Rectal smooth muscle tissue (tissue), 1 donor: ENCODE measurements around the gene TARBP1.
"Not testable (repeated sequence)": the region's sequence is repeated elsewhere in the genome, so short reads cannot be mapped to it uniquely, and the experiment has no call there.

ENCODE experiments used
- H3K27ac ChIP-seq: one replicate; pipeline ENCODE4 v1.7.0; 2013; ENCODE audit warnings: low read depth, low read length, inconsistent platforms
- H3K27me3 ChIP-seq: one replicate; pipeline ENCODE4 v1.7.0; 2013; ENCODE audit warnings: low read length; ENCODE audit not compliant: control insufficient read depth, insufficient read depth
- H3K36me3 ChIP-seq: one replicate; pipeline ENCODE4 v1.7.0; 2013; ENCODE audit warnings: low read length; ENCODE audit not compliant: control insufficient read depth, insufficient read depth
- H3K4me1 ChIP-seq: one replicate; pipeline ENCODE4 v1.7.0; 2013; ENCODE audit warnings: low read length; ENCODE audit not compliant: control insufficient read depth, insufficient read depth
- H3K4me3 ChIP-seq: one replicate; pipeline ENCODE4 v1.7.0; 2013; ENCODE audit warnings: low read length
- H3K9ac ChIP-seq: one replicate; pipeline ENCODE4 v1.7.0; 2013; ENCODE audit warnings: low read length

The TARBP1 gene

GRCh38 chr1:234405676-234406075 is 73.3 kb downstream of the TARBP1 start:
- Histone ChIP-seq H3K4me1 (no peaks in the 10 kb centered on the region), H3K27me3 (no peaks in the 10 kb centered on the region), H3K27ac (no peak overlapping the region), H3K9ac (no peak overlapping the region), H3K36me3 (peaks cover 8% of the 10 kb centered on the region), H3K4me3 (no peak overlapping the region)

GRCh38 chr1:234402939-234403338 is 76.0 kb downstream of the TARBP1 start:
- Histone ChIP-seq H3K36me3 (peaks cover 7% of the 10 kb centered on the region), H3K4me1 (no peaks in the 10 kb centered on the region), H3K27me3 (no peaks in the 10 kb centered on the region), H3K4me3 (no peak overlapping the region), H3K27ac (no peak overlapping the region), H3K9ac (no peak overlapping the region)

- Histone ChIP-seq H3K4me1 (no peaks in the 10 kb centered on the region), H3K27me3 (no peaks in the 10 kb centered on the region), H3K27ac (no peak overlapping the region), H3K4me3 (no peak overlapping the region), H3K36me3 (peaks cover 7% of the 10 kb centered on the region), H3K9ac (no peak overlapping the region)
Measured at GRCh38 chr1:234401658-234402057, 77.3 kb downstream of the TARBP1 start.

GRCh38 chr1:234400773-234401172 is 78.2 kb downstream of the TARBP1 start:
- H3K36me3 ChIP-seq, result peaks cover 6% of the 10 kb centered on the region
- no peak overlapping the region for H3K27ac ChIP-seq
- H3K4me3 ChIP-seq, result no peak overlapping the region
- H3K27me3 ChIP-seq, result no peaks in the 10 kb centered on the region
- H3K9ac ChIP-seq, result no peak overlapping the region
- no peaks in the 10 kb centered on the region for H3K4me1 ChIP-seq

- H3K4me1 ChIP-seq, H3K27ac ChIP-seq, H3K36me3 ChIP-seq, H3K4me3 ChIP-seq, H3K9ac ChIP-seq, H3K27me3 ChIP-seq: not testable (repeated sequence)
Measured at GRCh38 chr1:234399515-234399914, 79.5 kb downstream of the TARBP1 start.

GRCh38 chr1:234398849-234399381 is 80.1 kb downstream of the TARBP1 start:
- H3K9ac ChIP-seq, result no peak overlapping the region
- no peak overlapping the region for H3K27ac ChIP-seq
- no peak overlapping the region for H3K4me3 ChIP-seq

GRCh38 chr1:234397732-234398131 is 81.2 kb downstream of the TARBP1 start:
- no peak overlapping the region for H3K4me3 ChIP-seq
- peaks cover 3% of the 10 kb centered on the region for H3K36me3 ChIP-seq
- H3K4me1 ChIP-seq, result no peaks in the 10 kb centered on the region
- H3K27ac ChIP-seq, result no peak overlapping the region
- no peak overlapping the region for H3K9ac ChIP-seq
- H3K27me3 ChIP-seq, result no peaks in the 10 kb centered on the region

More at GRCh38 chr1:234398849-234399381, 80.1 kb downstream of the TARBP1 start:
- Histone ChIP-seq H3K27me3 (no peaks in the 10 kb centered on the region), H3K4me1 (no peaks in the 10 kb centered on the region), H3K36me3 (no peaks in the 10 kb centered on the region)

- H3K27me3 ChIP-seq, result no peaks in the 10 kb centered on the region
Measured at GRCh38 chr1:234396871-234397270, 82.1 kb downstream of the TARBP1 start.

GRCh38 chr1:234396092-234396491 is 82.9 kb downstream of the TARBP1 start:
- Histone ChIP-seq H3K9ac (no peak overlapping the region), H3K4me3 (no peak overlapping the region), H3K27me3 (no peaks in the 10 kb centered on the region), H3K36me3 (peaks cover 6% of the 10 kb centered on the region), H3K4me1 (no peaks in the 10 kb centered on the region), H3K27ac (no peak overlapping the region)

More at GRCh38 chr1:234396871-234397270, 82.1 kb downstream of the TARBP1 start:
- Histone ChIP-seq H3K36me3 (peaks cover 5% of the 10 kb centered on the region), H3K4me3 (no peak overlapping the region), H3K27ac (no peak overlapping the region), H3K4me1 (no peaks in the 10 kb centered on the region), H3K9ac (no peak overlapping the region)

- Histone ChIP-seq H3K4me1 (no peaks in the 10 kb centered on the region), H3K27ac (no peak overlapping the region), H3K27me3 (no peaks in the 10 kb centered on the region), H3K4me3 (no peak overlapping the region), H3K36me3 (peaks cover 9% of the 10 kb centered on the region), H3K9ac (no peak overlapping the region)
Measured at GRCh38 chr1:234395297-234395696, 83.7 kb downstream of the TARBP1 start.

- no peak overlapping the region for H3K4me3 ChIP-seq
- peaks cover 9% of the 10 kb centered on the region for H3K36me3 ChIP-seq
- no peaks in the 10 kb centered on the region for H3K27me3 ChIP-seq
- H3K4me1 ChIP-seq, result no peaks in the 10 kb centered on the region
- H3K27ac ChIP-seq, result no peak overlapping the region
- no peak overlapping the region for H3K9ac ChIP-seq
Measured at GRCh38 chr1:234393190-234393589, 85.8 kb downstream of the TARBP1 start.

GRCh38 chr1:234388094-234388493 is 90.9 kb downstream of the TARBP1 start:
- H3K36me3 ChIP-seq, result peaks cover 6% of the 10 kb centered on the region
- H3K4me1 ChIP-seq, result no peaks in the 10 kb centered on the region

GRCh38 chr1:234386122-234386521 is 92.9 kb downstream of the TARBP1 start:
- Histone ChIP-seq H3K9ac (no peak overlapping the region), H3K4me3 (no peak overlapping the region), H3K27ac (no peak overlapping the region), H3K36me3 (peaks cover 3% of the 10 kb centered on the region), H3K27me3 (no peaks in the 10 kb centered on the region), H3K4me1 (no peaks in the 10 kb centered on the region)

More at GRCh38 chr1:234388094-234388493, 90.9 kb downstream of the TARBP1 start:
- no peak overlapping the region for H3K4me3 ChIP-seq
- no peak overlapping the region for H3K27ac ChIP-seq
- no peak overlapping the region for H3K9ac ChIP-seq
- no peaks in the 10 kb centered on the region for H3K27me3 ChIP-seq
